IgD-negative memory B cell (primary cell): ENCODE results near the gene ASMTL. TPM values are rescaled to one million over a fixed set of nuclear protein-coding genes. Genes with fewer than 3 reads are reported as not detected.
"Not testable (repeated sequence)": the region's sequence is repeated elsewhere in the genome, so short reads cannot be mapped to it uniquely, and the experiment has no call there.

Experiments used
- H3K27ac Mint-ChIP-seq, 3 donors: one replicate each; pipeline ENCODE4 v1.8.0; 2020 to 2022; ENCODE audit warnings: mild to moderate bottlenecking in 3 of 3, mixed read lengths in 3 of 3, moderate library complexity in 1 of 3
- H3K27me3 Mint-ChIP-seq: one replicate; pipeline ENCODE4 v1.8.0; 2021; ENCODE audit warnings: mixed read lengths
- H3K36me3 Mint-ChIP-seq: one replicate; pipeline ENCODE4 v1.8.0; 2020; ENCODE audit warnings: mild to moderate bottlenecking, mixed read lengths
- H3K4me1 Mint-ChIP-seq, 3 donors: one replicate each; pipeline ENCODE4 v1.8.0; 2020 to 2022; ENCODE audit warnings: mixed read lengths in 3 of 3, mild to moderate bottlenecking in 1 of 3
- H3K4me3 Mint-ChIP-seq, 4 donors: one replicate each; pipeline ENCODE4 v1.8.0; 2020 to 2022; ENCODE audit warnings: mild to moderate bottlenecking in 4 of 4, mixed read lengths in 4 of 4, moderate library complexity in 3 of 4
- H3K9me3 Mint-ChIP-seq, 3 donors: one replicate each; pipeline ENCODE4 v1.8.0; 2020 to 2021; ENCODE audit warnings: mixed read lengths in 3 of 3, mild to moderate bottlenecking in 1 of 3
- polyA plus RNA-seq: library from polyadenylated mRNA; unstranded; fragments of 300-500 nt; fragmentation: Illumina TruSeq; gene quantifications from one replicate; pipeline ENCODE4 v1.2.3, GENCODE V29; 2021

ASMTL gene
- polyA plus RNA-seq, 1 donor from 2014 or later: 50.1 TPM

DNA sequence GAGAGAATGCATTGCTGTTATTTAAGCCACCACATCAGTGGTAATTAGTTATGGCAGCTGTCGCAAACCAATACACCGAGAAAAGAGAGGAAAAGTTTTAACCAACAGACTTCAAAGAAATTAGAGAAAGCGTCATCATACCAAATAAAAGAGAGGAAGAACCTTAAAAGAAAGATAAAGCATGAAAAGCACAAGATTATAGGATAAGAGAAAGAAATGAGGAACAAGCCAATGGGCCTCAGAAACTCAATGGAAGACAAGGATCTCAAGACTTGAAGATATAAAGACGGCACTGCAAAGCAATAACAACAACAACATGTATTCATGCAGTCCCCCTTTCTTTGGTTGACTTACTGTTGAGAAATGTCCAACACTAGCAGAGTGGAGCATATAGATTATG, 22.8 kb upstream of the ASMTL start:
- Mint-ChIP-seq H3K27me3 (no peaks in the 10 kb centered on the region), H3K4me3 (peak overlapping the region in 2 of 4 donors; percentile 0 to 63)

DNA sequence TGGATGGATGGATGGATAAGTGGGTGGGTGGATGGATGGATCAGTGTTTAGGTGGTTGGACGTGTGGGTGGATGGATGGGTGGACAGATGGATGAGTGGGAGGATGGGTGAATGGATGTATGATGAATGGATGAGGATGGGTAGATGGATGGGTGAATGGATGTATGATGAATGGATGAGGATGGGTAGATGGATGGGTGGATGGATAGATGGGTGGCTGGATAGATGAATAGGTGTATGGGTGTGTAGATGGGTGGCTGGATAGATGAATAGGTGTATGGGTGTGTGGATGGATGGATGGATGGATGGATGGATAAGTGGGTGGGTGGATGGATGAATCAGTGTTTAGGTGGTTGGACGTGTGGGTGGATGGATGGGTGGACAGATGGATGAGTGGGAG, 21.9 kb upstream of the ASMTL start:
- not testable (repeated sequence) for H3K27ac Mint-ChIP-seq, H3K4me3 Mint-ChIP-seq, H3K9me3 Mint-ChIP-seq, H3K27me3 Mint-ChIP-seq
- H3K4me1 Mint-ChIP-seq: peaks cover 36 to 47% (median 45%) of the 10 kb centered on the region in 3 donors
- peaks cover 21% of the 10 kb centered on the region for H3K36me3 Mint-ChIP-seq

More for the DNA sequence above, 22.8 kb upstream of the ASMTL start:
- Mint-ChIP-seq H3K27ac (peak overlapping the region in 2 of 3 donors; percentile 37 to 72), H3K4me1 (peaks cover 39 to 48% (median 45%) of the 10 kb centered on the region in 3 donors), H3K9me3 (peaks cover 3 to 5% (median 4%) of the 10 kb centered on the region in 3 donors), H3K36me3 (peaks cover 25% of the 10 kb centered on the region)

DNA sequence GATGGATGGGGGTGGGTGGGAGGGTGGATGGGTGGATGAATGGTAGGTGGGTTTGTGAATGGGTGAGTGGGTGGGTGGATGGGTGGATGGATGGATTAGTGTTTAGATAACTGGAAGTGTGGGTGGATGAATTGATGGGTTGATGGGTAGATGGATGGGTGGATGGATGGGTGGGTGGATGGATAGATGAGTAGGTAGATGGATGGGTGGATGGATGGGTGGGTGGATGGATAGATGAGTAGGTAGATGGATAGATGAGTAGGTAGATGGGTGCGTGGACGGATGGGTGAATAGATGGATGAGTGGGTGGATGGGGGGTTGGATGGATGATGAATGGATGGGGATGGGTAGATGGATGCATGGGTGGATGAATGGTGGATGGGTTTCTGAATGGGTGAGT, 20.3 kb upstream of the ASMTL start:
- H3K27me3 Mint-ChIP-seq: no peaks in the 10 kb centered on the region
- H3K4me1 Mint-ChIP-seq: peaks cover 36 to 46% (median 45%) of the 10 kb centered on the region in 3 donors
- peaks cover 18% of the 10 kb centered on the region for H3K36me3 Mint-ChIP-seq
- H3K9me3 Mint-ChIP-seq: peaks cover 0 to 2% (median 1%) of the 10 kb centered on the region in 3 donors
- no peak overlapping the region for H3K4me3 Mint-ChIP-seq
- H3K27ac Mint-ChIP-seq: no peak overlapping the region

DNA sequence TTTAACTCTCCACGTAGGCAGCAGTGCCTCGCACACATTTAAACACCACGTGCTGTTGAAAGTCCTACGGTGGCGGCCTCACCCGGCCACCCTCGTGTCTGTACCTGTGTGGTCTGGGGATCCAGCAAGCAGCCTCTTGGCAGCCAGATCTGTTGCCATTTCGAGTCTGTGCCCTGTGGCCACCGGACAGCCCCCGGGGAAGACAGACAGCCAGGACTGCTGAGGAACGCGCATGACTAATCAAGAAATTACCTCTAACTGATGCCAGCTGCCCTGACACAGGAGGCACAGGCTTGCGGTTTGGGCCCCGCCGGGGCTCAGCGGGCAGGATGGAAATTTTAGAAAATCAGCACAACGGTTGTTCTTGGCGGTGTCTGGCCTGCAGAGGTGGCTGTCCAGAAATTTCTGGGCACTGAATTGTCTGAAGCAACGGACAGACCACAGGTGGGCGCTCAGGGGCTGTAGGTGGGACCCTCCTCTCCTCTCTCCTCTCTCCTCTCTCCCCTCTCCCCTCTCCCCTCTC, 15.6 kb upstream of the ASMTL start:
- peaks cover 0 to 2% (median 0%) of the 10 kb centered on the region in 3 donors for H3K9me3 Mint-ChIP-seq
- peaks cover 2% of the 10 kb centered on the region for H3K27me3 Mint-ChIP-seq
- H3K27ac Mint-ChIP-seq: peak overlapping the region; percentile 91 to 98 (median 94)
- H3K36me3 Mint-ChIP-seq: peaks cover 8% of the 10 kb centered on the region
- H3K4me1 Mint-ChIP-seq: peaks cover 42 to 44% (median 43%) of the 10 kb centered on the region in 3 donors
- peak overlapping the region; percentile 68 to 93 (median 83) for H3K4me3 Mint-ChIP-seq

DNA sequence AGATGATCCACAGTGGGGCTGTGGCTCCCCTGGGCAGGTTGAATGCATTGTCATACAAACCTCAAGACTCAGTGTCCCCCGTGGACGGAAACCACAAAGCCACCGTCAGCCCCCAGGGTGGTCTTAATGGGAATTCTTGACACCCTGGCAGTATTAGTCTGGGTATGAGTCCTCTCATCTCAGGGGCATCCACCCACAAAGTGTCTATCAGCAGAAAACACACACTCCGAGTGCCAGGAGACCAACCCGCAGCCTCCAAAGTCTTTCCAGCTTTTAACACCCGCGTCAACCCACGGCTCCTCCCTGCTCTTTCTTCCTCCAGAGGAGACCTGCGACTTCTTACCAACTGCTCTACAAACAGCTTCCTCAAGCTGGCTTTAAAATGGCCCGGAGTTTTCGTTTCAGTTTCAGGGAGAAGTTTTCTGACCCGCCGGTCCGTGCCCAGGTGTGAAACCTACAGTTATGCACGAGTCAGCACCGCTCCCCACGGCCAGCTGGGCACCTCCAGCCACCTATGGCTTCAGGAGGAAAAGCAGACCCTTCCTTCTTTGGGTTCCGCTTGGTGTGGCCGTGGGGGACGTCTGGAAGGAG, 14.4 kb upstream of the ASMTL start:
- Mint-ChIP-seq H3K27me3 (peaks cover 2% of the 10 kb centered on the region), H3K4me3 (peak overlapping the region; percentile 74 to 93 (median 84)), H3K9me3 (peaks cover 0 to under 1% (median 0%) of the 10 kb centered on the region in 3 donors), H3K4me1 (peaks cover 47 to 53% (median 48%) of the 10 kb centered on the region in 3 donors), H3K36me3 (peaks cover 6% of the 10 kb centered on the region), H3K27ac (peak overlapping the region; percentile 91 to 98 (median 94))

DNA sequence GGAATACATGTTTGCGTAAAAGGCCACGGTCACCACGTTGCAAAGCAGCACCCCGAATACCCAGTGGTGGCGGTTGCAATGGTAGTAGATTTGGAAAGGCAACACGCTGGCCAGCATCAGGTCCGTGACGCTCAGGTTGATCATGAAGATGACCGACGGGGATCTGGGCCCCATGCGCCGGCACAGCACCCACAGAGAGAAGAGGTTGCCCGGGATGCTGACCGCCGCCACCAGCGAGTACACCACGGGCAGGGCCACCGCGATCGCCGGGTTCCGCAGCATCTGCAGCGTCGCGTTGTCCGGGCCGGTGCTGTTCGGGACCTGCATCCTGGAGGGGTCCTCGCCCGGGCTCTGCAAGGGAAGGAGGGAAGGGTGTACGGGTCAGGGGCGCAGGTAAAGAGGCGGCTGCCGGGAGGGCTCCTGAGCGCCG, 13.5 kb upstream of the ASMTL start:
- Mint-ChIP-seq H3K9me3 (no peaks in the 10 kb centered on the region), H3K27me3 (peaks cover 2% of the 10 kb centered on the region), H3K36me3 (peaks cover 1% of the 10 kb centered on the region), H3K4me1 (peaks cover 41 to 48% (median 45%) of the 10 kb centered on the region in 3 donors), H3K4me3 (no peak overlapping the region), H3K27ac (peak overlapping the region in 2 of 3 donors; percentile 91 to 94)

DNA sequence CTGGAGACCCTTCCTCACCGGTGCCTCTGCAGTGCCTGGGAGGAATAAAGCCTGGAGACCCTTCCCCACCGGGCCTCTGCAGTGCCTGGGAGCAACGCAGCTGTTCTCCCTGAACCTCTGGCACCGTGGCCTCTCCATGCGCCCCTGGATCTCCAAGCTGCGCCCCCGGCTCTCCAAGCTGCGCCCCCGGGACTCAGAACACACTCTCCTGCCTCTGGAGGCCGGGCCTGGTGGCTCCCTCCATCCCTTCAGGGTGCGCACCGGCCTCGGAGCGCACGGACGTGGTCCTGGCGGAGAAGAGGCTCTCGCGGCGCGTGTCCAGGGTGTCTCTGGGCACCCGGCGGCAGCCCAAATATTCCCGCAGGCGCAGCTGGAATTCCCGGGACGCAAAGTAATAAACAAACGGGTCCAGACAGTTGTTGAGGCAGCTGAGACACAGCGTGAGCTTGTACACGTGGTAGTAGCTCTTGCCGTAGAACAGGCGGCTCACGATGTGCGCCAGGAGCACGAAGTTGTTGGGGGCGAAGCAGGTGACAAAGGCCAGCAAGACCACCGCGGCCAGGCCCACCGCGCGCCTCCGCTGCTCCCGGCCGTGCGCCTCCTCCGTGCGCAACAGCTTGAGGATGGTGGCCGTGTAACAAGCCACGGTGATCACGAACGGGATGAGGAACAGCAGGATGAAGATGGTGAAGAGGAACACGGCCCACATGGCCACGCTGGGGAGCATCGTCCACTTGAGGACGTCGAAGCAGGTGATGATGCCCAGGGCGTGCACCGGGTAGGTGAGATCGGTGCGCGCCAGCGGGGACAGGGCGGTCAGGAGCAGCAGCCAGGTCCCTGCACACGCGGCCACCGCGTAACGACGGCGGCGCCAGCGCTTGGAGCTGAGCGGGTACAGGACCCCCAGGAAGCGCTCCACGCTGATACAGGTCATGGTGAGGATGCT, 12.8 kb upstream of the ASMTL start:
- H3K4me1 Mint-ChIP-seq: peaks cover 40 to 51% (median 40%) of the 10 kb centered on the region in 3 donors
- no peaks in the 10 kb centered on the region for H3K9me3 Mint-ChIP-seq
- peaks cover 1% of the 10 kb centered on the region for H3K36me3 Mint-ChIP-seq
- peak overlapping the region in 2 of 3 donors; percentile 84 to 94 for H3K27ac Mint-ChIP-seq
- peak overlapping the region in 2 of 4 donors; percentile 44 to 61 for H3K4me3 Mint-ChIP-seq
- peaks cover 2% of the 10 kb centered on the region for H3K27me3 Mint-ChIP-seq

DNA sequence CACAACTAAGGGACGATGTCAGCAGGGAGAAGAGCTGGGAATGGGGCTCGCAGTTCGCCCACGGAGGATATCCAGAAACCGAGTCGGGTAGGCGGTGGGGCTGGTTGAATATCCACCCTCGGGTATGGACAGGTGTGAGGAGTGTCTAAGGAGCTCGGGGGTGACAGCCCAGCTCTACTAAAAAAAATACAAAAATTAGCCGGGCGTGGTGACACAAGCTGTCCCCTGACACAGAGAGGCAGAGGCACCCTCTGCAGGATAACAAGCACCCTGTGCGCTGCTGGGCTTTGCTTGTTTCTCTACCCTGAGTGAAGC, 12.2 kb upstream of the ASMTL start:
- peaks cover 1% of the 10 kb centered on the region for H3K36me3 Mint-ChIP-seq
- peak overlapping the region; percentile 10 to 89 (median 36) for H3K27ac Mint-ChIP-seq
- peak overlapping the region in 3 of 4 donors; percentile 61 to 83 (median 70) for H3K4me3 Mint-ChIP-seq
- no peaks in the 10 kb centered on the region for H3K9me3 Mint-ChIP-seq
- peaks cover 2% of the 10 kb centered on the region for H3K27me3 Mint-ChIP-seq
- peaks cover 35 to 48% (median 36%) of the 10 kb centered on the region in 3 donors for H3K4me1 Mint-ChIP-seq

DNA sequence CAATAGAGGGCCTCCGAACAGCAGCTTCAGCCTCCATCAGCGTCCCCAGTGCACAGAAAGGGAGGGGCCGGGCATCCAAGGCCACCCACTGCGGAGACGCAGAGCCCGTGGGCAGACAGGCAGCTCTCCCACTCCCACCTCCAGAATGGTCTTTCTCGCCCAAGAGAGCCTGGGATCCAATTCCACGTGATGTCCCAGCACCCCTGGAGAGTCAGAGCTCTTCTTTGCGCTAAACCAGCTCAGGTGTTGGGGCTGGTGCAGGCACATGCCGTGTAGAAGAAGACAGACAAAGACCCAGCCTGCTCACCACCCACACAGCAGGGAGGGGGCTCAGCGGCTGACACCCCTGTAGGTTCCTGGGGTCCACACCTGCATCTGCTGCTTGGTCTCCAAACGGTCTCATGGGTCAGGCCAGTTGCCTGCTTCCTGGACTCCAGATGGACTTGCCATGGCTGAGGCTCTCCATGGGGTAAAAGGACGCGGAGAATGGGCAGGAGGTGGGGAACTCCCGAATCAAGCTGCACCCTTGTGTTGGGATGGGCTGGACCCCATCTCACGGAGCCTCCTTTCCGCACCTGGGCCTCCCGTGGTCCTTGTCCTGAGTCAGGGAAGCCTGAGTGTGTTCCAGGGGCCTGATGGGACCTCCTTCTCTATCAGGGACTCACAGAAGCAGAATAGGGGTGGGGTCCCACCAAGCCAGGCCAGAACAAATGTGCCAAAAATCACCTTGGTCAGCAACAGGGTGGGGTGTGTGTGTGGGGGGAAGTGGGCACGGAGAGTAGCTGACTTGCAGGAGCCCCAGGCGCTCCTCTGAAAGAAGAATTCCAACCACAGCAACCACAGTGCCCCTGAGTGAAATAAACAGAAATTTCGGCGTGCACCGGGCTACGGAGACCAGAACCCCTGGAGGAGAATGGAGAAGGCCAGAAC, 11.6 kb upstream of the ASMTL start:
- Mint-ChIP-seq H3K27ac (peak overlapping the region; percentile 20 to 89 (median 36)), H3K36me3 (peaks cover 1% of the 10 kb centered on the region), H3K27me3 (peaks cover 2% of the 10 kb centered on the region), H3K4me3 (peak overlapping the region in 3 of 4 donors; percentile 61 to 83 (median 70)), H3K4me1 (peaks cover 28 to 42% (median 30%) of the 10 kb centered on the region in 3 donors), H3K9me3 (no peaks in the 10 kb centered on the region)

DNA sequence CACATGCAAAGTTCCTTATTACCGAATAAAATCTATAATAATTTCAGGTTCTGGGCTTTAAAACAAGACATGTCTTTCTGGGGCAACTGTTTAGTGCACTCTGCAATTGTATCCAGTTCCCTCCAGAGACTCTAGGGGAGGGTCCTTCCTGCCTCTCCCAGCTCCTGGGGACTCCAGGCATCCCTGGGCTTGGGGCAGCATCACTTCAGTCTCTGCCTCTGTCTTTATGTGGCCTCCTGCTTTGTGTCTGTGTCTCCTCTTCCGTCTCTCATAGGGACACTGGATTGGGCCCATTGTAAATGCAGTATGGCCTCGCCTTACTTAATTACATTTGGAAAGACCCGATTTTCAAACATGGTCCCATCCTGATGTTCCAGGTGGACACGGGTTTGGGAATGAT, 10.9 kb upstream of the ASMTL start:
- no peaks in the 10 kb centered on the region for H3K9me3 Mint-ChIP-seq
- peak overlapping the region in 2 of 4 donors; percentile 36 to 66 for H3K4me3 Mint-ChIP-seq
- H3K36me3 Mint-ChIP-seq: peaks cover 1% of the 10 kb centered on the region
- H3K27ac Mint-ChIP-seq: peak overlapping the region; percentile 20 to 89 (median 60)
- H3K4me1 Mint-ChIP-seq: peaks cover 26 to 39% (median 28%) of the 10 kb centered on the region in 3 donors
- H3K27me3 Mint-ChIP-seq: peaks cover 2% of the 10 kb centered on the region

DNA sequence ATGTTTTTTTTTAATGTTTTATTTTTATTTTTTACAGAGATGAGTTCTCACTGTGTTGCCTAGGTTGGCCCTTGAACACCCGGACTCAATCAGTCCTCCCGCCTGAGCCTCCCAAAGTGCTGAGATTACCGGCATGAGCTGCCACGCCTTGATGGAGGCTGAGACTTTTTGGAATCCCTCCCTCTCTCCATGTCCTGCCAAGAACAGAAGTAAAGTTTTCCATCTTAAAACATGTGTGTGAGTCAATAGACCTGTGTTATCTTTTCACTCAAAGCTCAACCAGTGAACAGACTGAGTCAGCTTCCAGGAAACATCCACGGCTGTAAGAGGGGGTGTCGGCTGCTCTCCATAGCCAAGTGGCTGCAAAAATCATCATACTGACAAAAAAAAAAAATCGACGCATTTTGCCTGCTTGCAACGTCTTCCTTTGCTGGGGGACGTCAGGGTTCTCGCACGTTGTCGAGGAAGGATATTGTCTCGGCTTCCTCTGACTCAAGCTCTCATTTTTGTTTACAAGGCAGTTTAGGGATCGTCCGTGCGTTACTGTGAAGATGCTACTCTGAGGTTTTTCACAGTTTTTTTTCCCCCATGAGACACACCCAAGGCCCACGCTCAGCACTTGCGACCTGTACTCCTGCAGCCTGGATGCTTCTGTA, 10.0 kb upstream of the ASMTL start:
- Mint-ChIP-seq H3K27me3 (peaks cover 2% of the 10 kb centered on the region), H3K36me3 (peaks cover 1% of the 10 kb centered on the region), H3K27ac (peak overlapping the region; percentile 20 to 89 (median 72)), H3K9me3 (no peaks in the 10 kb centered on the region), H3K4me3 (peak overlapping the region in 3 of 4 donors; percentile 36 to 66 (median 61)), H3K4me1 (peaks cover 20 to 34% (median 21%) of the 10 kb centered on the region in 3 donors)

DNA sequence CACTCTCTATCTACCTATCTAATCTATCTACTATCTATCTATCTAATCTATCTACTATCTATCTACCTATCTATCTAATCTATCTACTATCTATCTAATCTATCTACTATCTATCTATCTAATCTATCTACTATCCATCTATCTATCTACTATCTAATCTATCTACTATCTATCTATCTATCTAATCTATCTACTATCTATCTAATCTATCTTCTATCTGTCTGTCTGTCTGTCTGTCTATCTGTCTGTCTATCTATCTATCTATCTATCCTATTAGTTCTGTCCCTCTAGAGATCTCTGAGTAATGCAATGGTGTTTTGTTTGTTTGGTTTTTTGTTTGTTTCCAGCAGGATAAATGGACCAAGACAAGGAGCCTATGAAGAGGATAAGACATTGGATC, 9.4 kb upstream of the ASMTL start:
- Mint-ChIP-seq H3K9me3 (no peaks in the 10 kb centered on the region), H3K27ac (peak overlapping the region; percentile 41 to 89 (median 72)), H3K27me3 (no peaks in the 10 kb centered on the region), H3K4me1 (peaks cover 15 to 29% (median 18%) of the 10 kb centered on the region in 3 donors), H3K4me3 (no peak overlapping the region), H3K36me3 (peaks cover 1% of the 10 kb centered on the region)

DNA sequence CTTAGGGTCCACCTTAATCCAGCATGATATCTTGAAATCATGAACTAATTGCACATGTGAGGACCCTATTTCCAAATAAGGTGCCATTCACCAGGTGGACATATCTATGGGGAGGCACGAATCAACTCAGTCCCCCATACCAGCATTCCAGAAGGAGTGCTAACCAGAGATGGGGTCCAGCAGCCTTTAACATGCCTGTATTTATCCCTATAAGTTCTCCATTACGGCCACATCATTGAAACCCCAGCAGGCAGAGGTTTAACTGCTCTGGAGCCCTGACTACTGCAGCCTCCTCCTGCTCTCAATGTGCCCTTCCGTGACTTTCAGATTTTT, 3.2 kb upstream of the ASMTL start:
- peak overlapping the region in 2 of 4 donors; percentile 43 to 57 for H3K4me3 Mint-ChIP-seq
- peaks cover 2% of the 10 kb centered on the region for H3K27me3 Mint-ChIP-seq
- H3K4me1 Mint-ChIP-seq: peaks cover 5 to 14% (median 8%) of the 10 kb centered on the region in 3 donors
- H3K36me3 Mint-ChIP-seq: no peaks in the 10 kb centered on the region
- peak overlapping the region in 2 of 3 donors; percentile 54 to 64 for H3K27ac Mint-ChIP-seq
- no peaks in the 10 kb centered on the region for H3K9me3 Mint-ChIP-seq
